Measurements from ENCODE around the gene CKAP2L. TPM values are rescaled to one million over a fixed set of nuclear protein-coding genes. Genes with fewer than 3 reads are reported as not detected.

Gene CKAP2L
- total and polyA plus RNA-seq, 9 of the 15 experiments (the other 6 are each of a cell fraction or from before 2014, with no cell fraction given): 10.4 to 21.9 (median 14.2) TPM

GRCh38 chr2:112756207-112756606 lies 8.2 kb downstream of the CKAP2L start (continued):
- TF ChIP-seq PATZ1 (CRISPR knock-in tag; IDR thresholded peaks at IDR 0.05; ENCODE audit: borderline replicate concordance) (no peak), RFX7 (CRISPR knock-in tag; IDR thresholded peaks at IDR 0.05) (no peak), ARID3A (IDR thresholded peaks at IDR 0.05; ENCODE audit: borderline replicate concordance, low read depth, low read length) (no peak), HBP1 (CRISPR knock-in tag; IDR thresholded peaks at IDR 0.05) (no peak)
- TF ChIP-seq, protein P1, sequence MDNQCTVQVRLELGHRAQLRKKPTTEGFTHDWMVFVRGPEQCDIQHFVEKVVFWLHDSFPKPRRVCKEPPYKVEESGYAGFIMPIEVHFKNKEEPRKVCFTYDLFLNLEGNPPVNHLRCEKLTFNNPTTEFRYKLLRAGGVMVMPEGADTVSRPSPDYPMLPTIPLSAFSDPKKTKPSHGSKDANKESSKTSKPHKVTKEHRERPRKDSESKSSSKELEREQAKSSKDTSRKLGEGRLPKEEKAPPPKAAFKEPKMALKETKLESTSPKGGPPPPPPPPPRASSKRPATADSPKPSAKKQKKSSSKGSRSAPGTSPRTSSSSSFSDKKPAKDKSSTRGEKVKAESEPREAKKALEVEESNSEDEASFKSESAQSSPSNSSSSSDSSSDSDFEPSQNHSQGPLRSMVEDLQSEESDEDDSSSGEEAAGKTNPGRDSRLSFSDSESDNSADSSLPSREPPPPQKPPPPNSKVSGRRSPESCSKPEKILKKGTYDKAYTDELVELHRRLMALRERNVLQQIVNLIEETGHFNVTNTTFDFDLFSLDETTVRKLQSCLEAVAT (IDR thresholded peaks at IDR 0.05): no peak
